NAMALWA (cell line): ENCODE measurements around the gene EHMT1.

Source experiments
- DNase-seq: peaks from one replicate; pipeline ENCODE4 v3.0.0-alpha.2; 2015; ENCODE audit warnings: low spot score

EHMT1 gene

GRCh38 chr9:137787786-137788505 lies 169.1 kb downstream of the EHMT1 start:
- no peak for DNase-seq

- no peak for DNase-seq
These were observed 169.9 kb downstream of the EHMT1 start for GRCh38 chr9:137788561-137789294.

- no peak for DNase-seq
These were observed 170.6 kb downstream of the EHMT1 start for GRCh38 chr9:137789295-137789895.

- DNase-seq: no peak
These were observed 173.1 kb downstream of the EHMT1 start for GRCh38 chr9:137791947-137792346.

- no peak for DNase-seq
These were observed 174.5 kb downstream of the EHMT1 start for GRCh38 chr9:137793196-137793841.

- DNase-seq: no peak
These were observed 176.4 kb downstream of the EHMT1 start for GRCh38 chr9:137795156-137795666.

- no peak for DNase-seq
These were observed 178.7 kb downstream of the EHMT1 start for GRCh38 chr9:137797206-137798120.

GRCh38 chr9:137798142-137798541 lies 179.3 kb downstream of the EHMT1 start:
- no peak for DNase-seq

- DNase-seq: no peak
These were observed 180.3 kb downstream of the EHMT1 start for GRCh38 chr9:137798901-137799629.

- DNase-seq: no peak
These were observed 180.8 kb downstream of the EHMT1 start for GRCh38 chr9:137799630-137799983.

- no peak for DNase-seq
These were observed 181.6 kb downstream of the EHMT1 start for GRCh38 chr9:137800196-137801022.

- no peak for DNase-seq
These were observed 182.2 kb downstream of the EHMT1 start for GRCh38 chr9:137801023-137801319.

GRCh38 chr9:137802021-137802420 lies 183.2 kb downstream of the EHMT1 start:
- DNase-seq: no peak

GRCh38 chr9:137802521-137803243 lies 183.9 kb downstream of the EHMT1 start:
- no peak for DNase-seq

- no peak for DNase-seq
These were observed 186.3 kb downstream of the EHMT1 start for GRCh38 chr9:137804908-137805630.

- DNase-seq: no peak
These were observed 189.2 kb downstream of the EHMT1 start for GRCh38 chr9:137807721-137808703.

GRCh38 chr9:137809040-137809576 lies 190.3 kb downstream of the EHMT1 start:
- DNase-seq: no peak
